ENCODE measurements around the gene ATG10. TPM values are rescaled to one million over a fixed set of nuclear protein-coding genes. Genes with fewer than 3 reads are reported as not detected.

ATG10 gene
- total RNA-seq, 1 experiment from 2014 or later: 10.0 TPM

- H3K36me3 Mint-ChIP-seq (ENCODE audit: insufficient read depth, unreplicated experiment): no peaks in the 10 kb centered on the region
- no peak for TF ChIP-seq CTCF (IDR thresholded peaks at IDR 0.05; ENCODE audit: unreplicated experiment)
- H3K27me3 Mint-ChIP-seq (ENCODE audit: unreplicated experiment): no peaks in the 10 kb centered on the region
- peaks cover 2% of the 10 kb centered on the region for H3K9me3 Mint-ChIP-seq (ENCODE audit: low read depth, unreplicated experiment)
- BruUV-seq (replicated peaks): no TSS peak
- CTCF ChIA-PET: no interaction called here
- intact Hi-C loops (cut with micrococcal nuclease; ENCODE audit: unreplicated experiment): no loop called here
- no peak overlapping the region for H3K27ac Mint-ChIP-seq (ENCODE audit: unreplicated experiment)
- H3K4me1 Mint-ChIP-seq (ENCODE audit: low read depth, unreplicated experiment): no peaks in the 10 kb centered on the region
- no peak for DNase-seq
- H3K4me3 Mint-ChIP-seq (ENCODE audit: low read depth, unreplicated experiment): no peak overlapping the region
These were observed 170.5 kb downstream of the ATG10 start for GRCh38 chr5:82142217-82142841.

GRCh38 chr5:82142928-82143577 lies 171.2 kb downstream of the ATG10 start:
- DNase-seq: no peak
- Mint-ChIP-seq H3K36me3 (ENCODE audit: insufficient read depth, unreplicated experiment) (no peaks in the 10 kb centered on the region), H3K27ac (ENCODE audit: unreplicated experiment) (no peak overlapping the region), H3K27me3 (ENCODE audit: unreplicated experiment) (no peaks in the 10 kb centered on the region), H3K4me1 (ENCODE audit: low read depth, unreplicated experiment) (no peaks in the 10 kb centered on the region), H3K4me3 (ENCODE audit: low read depth, unreplicated experiment) (no peak overlapping the region), H3K9me3 (ENCODE audit: low read depth, unreplicated experiment) (peaks cover 2% of the 10 kb centered on the region)
- no TSS peak for BruUV-seq (replicated peaks)
- CTCF ChIA-PET: interaction anchor here (1.5 kb wide), 1 partner anchor 37 kb away, joined by 4 read pairs; no protein-coding TSS in a partner anchor
- TF ChIP-seq CTCF (IDR thresholded peaks at IDR 0.05; ENCODE audit: unreplicated experiment): no peak
- intact Hi-C loops (cut with micrococcal nuclease; ENCODE audit: unreplicated experiment): no loop called here

GRCh38 chr5:82147860-82148573 lies 176.2 kb downstream of the ATG10 start:
- H3K4me1 Mint-ChIP-seq (ENCODE audit: low read depth, unreplicated experiment): peaks cover 24% of the 10 kb centered on the region
- no peaks in the 10 kb centered on the region for H3K27me3 Mint-ChIP-seq (ENCODE audit: unreplicated experiment)
- H3K36me3 Mint-ChIP-seq (ENCODE audit: insufficient read depth, unreplicated experiment): no peaks in the 10 kb centered on the region
- peaks cover 2% of the 10 kb centered on the region for H3K9me3 Mint-ChIP-seq (ENCODE audit: low read depth, unreplicated experiment)
- BruUV-seq (replicated peaks): no TSS peak
- no peak for DNase-seq
- no peak for TF ChIP-seq CTCF (IDR thresholded peaks at IDR 0.05; ENCODE audit: unreplicated experiment)
- intact Hi-C loops (cut with micrococcal nuclease; ENCODE audit: unreplicated experiment): no loop called here
- no peak overlapping the region for H3K27ac Mint-ChIP-seq (ENCODE audit: unreplicated experiment)
- CTCF ChIA-PET: interaction anchor here (0.9 kb wide), 1 partner anchor 18 kb away, joined by 3 read pairs; no protein-coding TSS in a partner anchor
- H3K4me3 Mint-ChIP-seq (ENCODE audit: low read depth, unreplicated experiment): no peak overlapping the region

GRCh38 chr5:82149434-82149833 lies 177.6 kb downstream of the ATG10 start:
- CTCF ChIA-PET: no interaction called here
- no peak for DNase-seq

More at GRCh38 chr5:82149434-82149833, 177.6 kb downstream of the ATG10 start:
- BruUV-seq (replicated peaks): no TSS peak
- Mint-ChIP-seq H3K9me3 (ENCODE audit: low read depth, unreplicated experiment) (no peaks in the 10 kb centered on the region), H3K4me1 (ENCODE audit: low read depth, unreplicated experiment) (peaks cover 24% of the 10 kb centered on the region), H3K4me3 (ENCODE audit: low read depth, unreplicated experiment) (no peak overlapping the region), H3K27me3 (ENCODE audit: unreplicated experiment) (no peaks in the 10 kb centered on the region), H3K36me3 (ENCODE audit: insufficient read depth, unreplicated experiment) (no peaks in the 10 kb centered on the region), H3K27ac (ENCODE audit: unreplicated experiment) (no peak overlapping the region)
- TF ChIP-seq CTCF (IDR thresholded peaks at IDR 0.05; ENCODE audit: unreplicated experiment): no peak
- intact Hi-C loops (cut with micrococcal nuclease; ENCODE audit: unreplicated experiment): no loop called here
